ENCODE data around the gene MDK. TPM values are rescaled to one million over a fixed set of nuclear protein-coding genes. Genes with fewer than 3 reads are reported as not detected.

MDK gene
- total and polyA plus RNA-seq, 2 of the 13 experiments (the other 11 are each of a cell fraction or from before 2014, with no cell fraction given) = 312 to 407 TPM

DNA sequence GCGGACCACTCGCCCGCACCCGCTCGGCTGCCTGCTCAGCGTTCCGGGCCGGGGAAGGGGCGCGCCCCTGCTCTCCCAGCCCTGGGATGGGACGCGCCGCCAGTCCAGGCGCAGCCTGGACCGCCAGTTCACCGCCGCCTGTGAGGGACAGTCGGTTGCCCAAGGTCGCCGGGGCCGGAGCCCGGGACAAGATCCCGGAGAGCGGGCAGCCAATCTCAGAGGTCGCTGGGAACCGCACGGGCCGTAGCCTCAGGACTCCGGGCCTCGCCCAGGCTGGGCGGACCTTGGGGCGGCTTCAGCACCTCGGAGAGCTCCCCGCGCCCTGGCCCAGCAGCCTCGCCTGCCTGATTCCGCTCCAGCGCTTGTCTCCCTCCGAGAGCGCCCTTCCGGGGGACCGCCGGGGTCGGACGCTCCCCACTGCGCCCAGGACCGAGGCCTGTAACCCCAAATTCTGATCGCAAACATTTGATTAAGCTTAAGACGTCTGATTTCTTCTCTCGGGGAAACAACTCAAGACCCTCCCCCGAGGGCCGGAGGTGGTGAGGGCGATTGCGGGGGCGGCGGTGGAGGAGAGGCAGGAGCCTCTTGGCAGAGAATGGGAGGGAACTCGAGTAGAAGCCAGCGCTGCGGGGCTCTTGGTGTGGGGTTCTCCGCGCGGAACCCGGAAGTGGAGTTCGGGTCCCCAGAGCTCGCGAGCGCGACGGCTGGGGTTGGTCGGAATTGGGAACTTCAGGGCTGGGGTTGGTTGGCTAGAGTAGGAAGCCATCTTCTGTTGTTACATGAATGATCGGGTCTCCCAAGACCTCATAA is 11.2 kb downstream of the MDK start (continued):
- TF ChIP-seq, protein P1, sequence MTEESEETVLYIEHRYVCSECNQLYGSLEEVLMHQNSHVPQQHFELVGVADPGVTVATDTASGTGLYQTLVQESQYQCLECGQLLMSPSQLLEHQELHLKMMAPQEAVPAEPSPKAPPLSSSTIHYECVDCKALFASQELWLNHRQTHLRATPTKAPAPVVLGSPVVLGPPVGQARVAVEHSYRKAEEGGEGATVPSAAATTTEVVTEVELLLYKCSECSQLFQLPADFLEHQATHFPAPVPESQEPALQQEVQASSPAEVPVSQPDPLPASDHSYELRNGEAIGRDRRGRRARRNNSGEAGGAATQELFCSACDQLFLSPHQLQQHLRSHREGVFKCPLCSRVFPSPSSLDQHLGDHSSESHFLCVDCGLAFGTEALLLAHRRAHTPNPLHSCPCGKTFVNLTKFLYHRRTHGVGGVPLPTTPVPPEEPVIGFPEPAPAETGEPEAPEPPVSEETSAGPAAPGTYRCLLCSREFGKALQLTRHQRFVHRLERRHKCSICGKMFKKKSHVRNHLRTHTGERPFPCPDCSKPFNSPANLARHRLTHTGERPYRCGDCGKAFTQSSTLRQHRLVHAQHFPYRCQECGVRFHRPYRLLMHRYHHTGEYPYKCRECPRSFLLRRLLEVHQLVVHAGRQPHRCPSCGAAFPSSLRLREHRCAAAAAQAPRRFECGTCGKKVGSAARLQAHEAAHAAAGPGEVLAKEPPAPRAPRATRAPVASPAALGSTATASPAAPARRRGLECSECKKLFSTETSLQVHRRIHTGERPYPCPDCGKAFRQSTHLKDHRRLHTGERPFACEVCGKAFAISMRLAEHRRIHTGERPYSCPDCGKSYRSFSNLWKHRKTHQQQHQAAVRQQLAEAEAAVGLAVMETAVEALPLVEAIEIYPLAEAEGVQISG (CRISPR knock-in tag; IDR thresholded peaks at IDR 0.05) = peak; percentile 90
- no peak for TF ChIP-seq ZBTB8A (CRISPR knock-in tag; IDR thresholded peaks at IDR 0.05; ENCODE audit: borderline replicate concordance, low read depth)
- TF ChIP-seq ARHGAP35 (CRISPR knock-in tag; IDR thresholded peaks at IDR 0.05; ENCODE audit: borderline replicate concordance) = peak; percentile 99
- TF ChIP-seq ZNF878 (CRISPR knock-in tag; IDR thresholded peaks at IDR 0.05) = peak; percentile 97
- no peak; the same call in 1 of the 2 replicates for TF ChIP-seq NFYB (CRISPR knock-in tag; IDR thresholded peaks at IDR 0.05)
- TF ChIP-seq CAMTA2 (CRISPR knock-in tag; IDR thresholded peaks at IDR 0.05; ENCODE audit: borderline replicate concordance) = peak; percentile 92; the same call in 1 of the 2 replicates
- no peak for TF ChIP-seq ZNF850 (CRISPR knock-in tag; conservative IDR thresholded peaks at IDR 0.05)
- TF ChIP-seq, protein P2, sequence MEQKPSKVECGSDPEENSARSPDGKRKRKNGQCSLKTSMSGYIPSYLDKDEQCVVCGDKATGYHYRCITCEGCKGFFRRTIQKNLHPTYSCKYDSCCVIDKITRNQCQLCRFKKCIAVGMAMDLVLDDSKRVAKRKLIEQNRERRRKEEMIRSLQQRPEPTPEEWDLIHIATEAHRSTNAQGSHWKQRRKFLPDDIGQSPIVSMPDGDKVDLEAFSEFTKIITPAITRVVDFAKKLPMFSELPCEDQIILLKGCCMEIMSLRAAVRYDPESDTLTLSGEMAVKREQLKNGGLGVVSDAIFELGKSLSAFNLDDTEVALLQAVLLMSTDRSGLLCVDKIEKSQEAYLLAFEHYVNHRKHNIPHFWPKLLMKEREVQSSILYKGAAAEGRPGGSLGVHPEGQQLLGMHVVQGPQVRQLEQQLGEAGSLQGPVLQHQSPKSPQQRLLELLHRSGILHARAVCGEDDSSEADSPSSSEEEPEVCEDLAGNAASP (CRISPR knock-in tag; IDR thresholded peaks at IDR 0.05; ENCODE audit: borderline replicate concordance) = peak; percentile 91
- TF ChIP-seq FIP1L1 (IDR thresholded peaks at IDR 0.05; ENCODE audit: borderline replicate concordance, insufficient read depth, low read depth, low read length) = no peak
- no peak for TF ChIP-seq POLR2AphosphoS2 (IDR thresholded peaks at IDR 0.05; ENCODE audit: low read depth, low read length)
- TF ChIP-seq RBM22 (optimal IDR thresholded peaks at IDR 0.05; ENCODE audit: low read length) = no peak
- 0 out of 2 replicates have a peak, but pooled peaks have one; percentile 62 for TF ChIP-seq MZF1 (CRISPR knock-in tag; IDR thresholded peaks at IDR 0.05; ENCODE audit: borderline replicate concordance)
- TF ChIP-seq ZFY (CRISPR knock-in tag; IDR thresholded peaks at IDR 0.05) = peak; percentile 80
- peak; percentile 99 for TF ChIP-seq SIN3A (IDR thresholded peaks at IDR 0.05; ENCODE audit: borderline replicate concordance, low read depth, low read length)
- TF ChIP-seq ZNF383 (CRISPR knock-in tag; IDR thresholded peaks at IDR 0.05; ENCODE audit: borderline replicate concordance) = no peak
- peak; percentile 98 for TF ChIP-seq KDM5B (CRISPR knock-in tag; IDR thresholded peaks at IDR 0.05; ENCODE audit: borderline replicate concordance)
- TF ChIP-seq ZMYM2 (CRISPR knock-in tag; IDR thresholded peaks at IDR 0.05) = peak; percentile 56
- TF ChIP-seq ZSCAN29 (CRISPR knock-in tag; conservative IDR thresholded peaks at IDR 0.05) = 0 out of 2 replicates have a peak, but pooled peaks have one; percentile 27
- no peak for TF ChIP-seq SNRNP70 (IDR thresholded peaks at IDR 0.05; ENCODE audit: low read depth, low read length)
- peak; percentile 96 for TF ChIP-seq MXD4 (CRISPR knock-in tag; IDR thresholded peaks at IDR 0.05)
- peak; percentile 98 for TF ChIP-seq KDM2A (CRISPR knock-in tag; IDR thresholded peaks at IDR 0.05; ENCODE audit: borderline replicate concordance, low read depth)
- peak; percentile 91 for TF ChIP-seq MEF2D (CRISPR knock-in tag; IDR thresholded peaks at IDR 0.05)
- TF ChIP-seq, protein P3, sequence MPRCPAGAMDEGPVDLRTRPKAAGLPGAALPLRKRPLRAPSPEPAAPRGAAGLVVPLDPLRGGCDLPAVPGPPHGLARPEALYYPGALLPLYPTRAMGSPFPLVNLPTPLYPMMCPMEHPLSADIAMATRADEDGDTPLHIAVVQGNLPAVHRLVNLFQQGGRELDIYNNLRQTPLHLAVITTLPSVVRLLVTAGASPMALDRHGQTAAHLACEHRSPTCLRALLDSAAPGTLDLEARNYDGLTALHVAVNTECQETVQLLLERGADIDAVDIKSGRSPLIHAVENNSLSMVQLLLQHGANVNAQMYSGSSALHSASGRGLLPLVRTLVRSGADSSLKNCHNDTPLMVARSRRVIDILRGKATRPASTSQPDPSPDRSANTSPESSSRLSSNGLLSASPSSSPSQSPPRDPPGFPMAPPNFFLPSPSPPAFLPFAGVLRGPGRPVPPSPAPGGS (CRISPR knock-in tag; IDR thresholded peaks at IDR 0.05) = peak; percentile 97
- peak; percentile 88 for TF ChIP-seq ZNF263 (CRISPR knock-in tag; IDR thresholded peaks at IDR 0.05)
- peak; percentile 84 for TF ChIP-seq NR1H2 (CRISPR knock-in tag; IDR thresholded peaks at IDR 0.05; ENCODE audit: borderline replicate concordance, low read depth)

All from HepG2 (cell line).